HG03039 (cell line): ENCODE results near the gene TMPRSS9.

Experiments
- ATAC-seq: cut with Tn5 transposase; IDR thresholded peaks from one replicate; pipeline ENCODE4 v1.9.1; 2021; ENCODE audit warnings: mild to moderate bottlenecking, moderate library complexity; ENCODE audit not compliant: unreplicated experiment

TMPRSS9 gene

GRCh38 chr19:2358548-2359173, 1.4 kb upstream of the TMPRSS9 start:
- no peak for ATAC-seq

- no peak for ATAC-seq
Observed at GRCh38 chr19:2360833-2361232, 768 bp downstream of the TMPRSS9 start.

- ATAC-seq = no peak
Observed at GRCh38 chr19:2361246-2362045, 1.4 kb downstream of the TMPRSS9 start.

- no peak for ATAC-seq
Observed at GRCh38 chr19:2362046-2362969, 2.2 kb downstream of the TMPRSS9 start.

GRCh38 chr19:2362970-2363300, 2.9 kb downstream of the TMPRSS9 start:
- no peak for ATAC-seq

GRCh38 chr19:2363419-2363818, 3.4 kb downstream of the TMPRSS9 start:
- ATAC-seq = no peak

GRCh38 chr19:2365201-2365970, 5.3 kb downstream of the TMPRSS9 start:
- ATAC-seq = no peak

GRCh38 chr19:2371656-2372055, 11.6 kb downstream of the TMPRSS9 start:
- no peak for ATAC-seq

- no peak for ATAC-seq
Observed at GRCh38 chr19:2372076-2372612, 12.1 kb downstream of the TMPRSS9 start.

- ATAC-seq = no peak
Observed at GRCh38 chr19:2374808-2375207, 14.7 kb downstream of the TMPRSS9 start.

- ATAC-seq = no peak
Observed at GRCh38 chr19:2375353-2376121, 15.5 kb downstream of the TMPRSS9 start.

- no peak for ATAC-seq
Observed at GRCh38 chr19:2376784-2377519, 16.9 kb downstream of the TMPRSS9 start.

- no peak for ATAC-seq
Observed at GRCh38 chr19:2380567-2380966, 20.5 kb downstream of the TMPRSS9 start.

GRCh38 chr19:2381148-2381820, 21.2 kb downstream of the TMPRSS9 start:
- no peak for ATAC-seq

- ATAC-seq = no peak
Observed at GRCh38 chr19:2382530-2383222, 22.6 kb downstream of the TMPRSS9 start.

GRCh38 chr19:2385053-2385721, 25.1 kb downstream of the TMPRSS9 start:
- no peak for ATAC-seq
